ENCODE data around the gene ZFAND2B. TPM values are rescaled to one million over a fixed set of nuclear protein-coding genes. Genes with fewer than 3 reads are reported as not detected.

ZFAND2B gene
- total and polyA plus RNA-seq, 12 donors: 24.7 to 156 (median 34.9) TPM

- no peak for DNase-seq
- Histone ChIP-seq H3K27ac (peak overlapping the region in 1 of 5 donors; percentile 8), H3K36me3 (replicated peaks in 1 of 2) (peaks cover 0 to 52% of the 10 kb centered on the region in 2 donors), H3K9me3 (replicated peaks in 1 of 3) (no peaks in the 10 kb centered on the region), H3K4me3 (no peak overlapping the region), H3K27me3 (no peaks in the 10 kb centered on the region), H3K4me1 (replicated peaks in 1 of 2) (peaks cover 23 to 30% of the 10 kb centered on the region in 2 donors)
- intact Hi-C loops (cut with DNase I): loop anchor here in 1 of 2 donors (10.0 kb wide), 1 partner anchor 51 kb away; the partner anchor contains the start of gene NHEJ1
- TF ChIP-seq POLR2A (IDR thresholded peaks at IDR 0.05) (no peak), CTCF (IDR thresholded peaks at IDR 0.05) (no peak)
- WGBS, 4 donors: 90 to 94% (median 93%) methylated on average over 20 to 27 of the region's 27 CpGs
Measured at GRCh38 chr2:219215871-219216534, 9.4 kb downstream of the ZFAND2B start.

- DNase-seq: no peak
- Histone ChIP-seq H3K9me3 (replicated peaks in 1 of 3) (no peaks in the 10 kb centered on the region), H3K4me1 (replicated peaks in 1 of 2) (peaks cover 23 to 30% of the 10 kb centered on the region in 2 donors), H3K27ac (peak overlapping the region in 2 of 5 donors; percentile 8 to 97), H3K4me3 (no peak overlapping the region), H3K36me3 (replicated peaks in 1 of 2) (peaks cover 0 to 57% of the 10 kb centered on the region in 2 donors), H3K27me3 (no peaks in the 10 kb centered on the region)
- 83 to 92% (median 90%) methylated on average over 2 to 6 of the region's 6 CpGs for WGBS, 4 donors
- TF ChIP-seq CTCF (IDR thresholded peaks at IDR 0.05): no peak
- TF ChIP-seq POLR2A (IDR thresholded peaks at IDR 0.05): no peak
- intact Hi-C loops (cut with DNase I): loop anchor here in 1 of 2 donors (10.0 kb wide), 1 partner anchor 52 kb away; the partner anchor contains the start of gene NHEJ1
Measured at GRCh38 chr2:219216535-219216915, 9.9 kb downstream of the ZFAND2B start.

GRCh38 chr2:219218217-219218731 is 11.7 kb downstream of the ZFAND2B start:
- H3K4me3 ChIP-seq: peak overlapping the region in 2 of 4 donors; percentile 46 to 69
- H3K36me3 ChIP-seq (replicated peaks in 1 of 2): peaks cover 0 to 60% of the 10 kb centered on the region in 2 donors
- peak; percentile 66 to 85 (median 80) for DNase-seq
- intact Hi-C loops (cut with DNase I): loop anchor here in 1 of 2 donors (10.0 kb wide), 1 partner anchor 53 kb away; the partner anchor contains the start of gene NHEJ1
- WGBS, 4 donors: 0 to 1% (median 1%) methylated on average over 16 to 37 of the region's 37 CpGs
- peak; percentile 8 to 38 for TF ChIP-seq POLR2A (IDR thresholded peaks at IDR 0.05)
- peak in 1 of 6 experiments; percentile 9 for TF ChIP-seq CTCF (IDR thresholded peaks at IDR 0.05)
- no peaks in the 10 kb centered on the region for H3K27me3 ChIP-seq
- peak overlapping the region; percentile 82 to 97 (median 92) for H3K27ac ChIP-seq
- no peaks in the 10 kb centered on the region for H3K9me3 ChIP-seq (replicated peaks in 1 of 3)
- peaks cover 23 to 30% of the 10 kb centered on the region in 2 donors for H3K4me1 ChIP-seq (replicated peaks in 1 of 2)
